RKO (cell line): ENCODE results near the gene SLC35B2.

ENCODE experiments used
- DNase-seq: peaks from one replicate; pipeline ENCODE4 v3.0.0-alpha.2; 2016; ENCODE audit warnings: low spot score

The SLC35B2 gene

DNA sequence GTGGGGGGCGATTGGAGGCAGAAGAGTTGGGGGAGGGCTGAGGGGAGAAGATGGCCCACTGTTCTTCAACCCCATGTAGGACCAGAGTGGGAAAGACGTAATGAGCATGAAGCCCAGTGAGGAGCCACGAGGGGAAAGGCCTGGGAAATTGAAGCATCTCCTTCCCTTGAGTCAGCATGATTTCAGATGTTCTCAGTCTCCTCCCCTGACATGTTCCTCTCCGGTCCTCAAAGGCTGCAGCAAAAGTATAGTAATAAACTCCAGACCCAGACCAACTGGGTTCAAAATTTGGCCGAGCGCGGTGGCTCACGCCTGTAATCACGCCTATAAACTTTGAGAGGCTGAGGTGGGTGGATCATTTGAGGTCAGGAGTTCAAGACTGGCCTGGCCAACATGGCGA is 9.9 kb upstream of the SLC35B2 start:
- no peak for DNase-seq

- no peak for DNase-seq
These were observed 9.0 kb upstream of the SLC35B2 start for GRCh38 chr6:44266347-44266746.

DNA sequence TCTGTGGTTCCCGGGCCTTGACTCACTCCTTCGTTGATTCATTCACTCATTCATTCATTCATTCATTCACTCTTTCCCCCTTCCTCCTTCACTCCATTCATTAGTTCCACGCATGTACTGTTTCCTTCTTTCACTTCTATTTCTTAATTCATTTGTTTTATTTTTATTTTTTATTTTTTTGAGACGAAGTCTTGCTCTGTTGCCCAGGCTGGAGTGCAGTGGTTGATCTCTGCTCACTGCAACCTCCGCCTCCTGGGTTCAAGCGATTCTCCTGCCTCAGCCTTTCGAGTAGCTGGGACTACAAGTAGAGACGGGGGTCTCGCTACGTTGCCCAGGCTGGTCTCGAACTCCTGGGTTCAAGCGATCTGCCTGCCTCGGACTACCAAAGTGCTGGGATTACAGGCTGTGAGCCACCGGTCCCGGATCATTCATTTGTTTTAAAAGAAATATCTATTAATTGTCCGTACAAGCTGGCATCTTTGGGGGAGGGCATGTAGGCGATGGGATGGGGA is 8.4 kb upstream of the SLC35B2 start:
- no peak for DNase-seq

- peak; percentile 90 for DNase-seq
These were observed 7.8 kb upstream of the SLC35B2 start, which contains the start of gene NFKBIE for GRCh38 chr6:44265007-44265721. Gene NFKBIE (minus strand): TSS chr6:44265551. CDS start chr6:44265346, 205 bp downstream.

- peak; percentile 54 for DNase-seq
These were observed 7.1 kb upstream of the SLC35B2 start for GRCh38 chr6:44264154-44265006.

- DNase-seq = no peak
These were observed 6.2 kb upstream of the SLC35B2 start for GRCh38 chr6:44263354-44264100.

DNA sequence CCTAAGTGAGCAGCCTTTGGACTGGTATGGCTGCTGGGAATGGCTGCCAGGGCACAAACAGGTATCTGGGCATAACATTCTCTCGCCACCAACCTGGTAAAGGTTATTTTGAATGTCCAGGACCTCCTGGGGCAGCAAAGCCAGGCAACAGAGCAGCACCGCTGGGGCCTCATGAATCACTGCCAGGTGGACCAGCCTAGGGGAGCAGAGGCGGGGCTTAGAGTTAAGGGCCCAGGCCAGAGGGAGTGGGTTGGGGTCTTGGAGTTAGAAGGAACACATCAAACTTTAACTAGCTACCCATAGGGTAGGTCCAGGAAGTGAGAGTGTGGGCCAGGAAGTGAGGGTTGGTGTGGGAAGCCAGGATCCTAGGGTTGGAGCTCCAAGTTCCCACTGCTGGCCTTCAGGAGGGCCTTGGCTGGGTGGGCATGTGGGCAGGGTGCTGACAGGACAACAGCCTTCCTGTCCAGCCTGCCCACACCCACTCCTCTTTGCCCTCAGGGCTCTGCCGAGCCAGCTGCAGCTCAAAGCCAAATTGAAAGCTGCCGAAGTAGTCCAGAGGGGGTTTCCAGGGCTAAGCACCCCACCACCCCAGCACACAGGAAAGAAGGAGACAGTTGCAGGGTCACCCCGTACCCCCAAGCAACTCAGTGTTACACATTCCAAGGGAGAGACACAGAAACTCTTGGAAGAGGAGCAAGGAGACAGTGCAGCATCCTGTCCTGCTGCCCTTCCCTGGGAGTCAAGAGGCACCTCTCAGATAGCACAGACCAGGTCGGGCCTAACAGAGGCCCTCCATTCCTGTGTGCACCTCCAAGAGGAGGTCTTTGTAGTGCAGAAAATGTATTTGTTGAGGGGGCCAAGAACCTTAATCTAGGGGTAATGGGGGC is 5.4 kb upstream of the SLC35B2 start:
- DNase-seq = no peak

- DNase-seq = no peak
These were observed 4.3 kb upstream of the SLC35B2 start for GRCh38 chr6:44261581-44261980.

DNA sequence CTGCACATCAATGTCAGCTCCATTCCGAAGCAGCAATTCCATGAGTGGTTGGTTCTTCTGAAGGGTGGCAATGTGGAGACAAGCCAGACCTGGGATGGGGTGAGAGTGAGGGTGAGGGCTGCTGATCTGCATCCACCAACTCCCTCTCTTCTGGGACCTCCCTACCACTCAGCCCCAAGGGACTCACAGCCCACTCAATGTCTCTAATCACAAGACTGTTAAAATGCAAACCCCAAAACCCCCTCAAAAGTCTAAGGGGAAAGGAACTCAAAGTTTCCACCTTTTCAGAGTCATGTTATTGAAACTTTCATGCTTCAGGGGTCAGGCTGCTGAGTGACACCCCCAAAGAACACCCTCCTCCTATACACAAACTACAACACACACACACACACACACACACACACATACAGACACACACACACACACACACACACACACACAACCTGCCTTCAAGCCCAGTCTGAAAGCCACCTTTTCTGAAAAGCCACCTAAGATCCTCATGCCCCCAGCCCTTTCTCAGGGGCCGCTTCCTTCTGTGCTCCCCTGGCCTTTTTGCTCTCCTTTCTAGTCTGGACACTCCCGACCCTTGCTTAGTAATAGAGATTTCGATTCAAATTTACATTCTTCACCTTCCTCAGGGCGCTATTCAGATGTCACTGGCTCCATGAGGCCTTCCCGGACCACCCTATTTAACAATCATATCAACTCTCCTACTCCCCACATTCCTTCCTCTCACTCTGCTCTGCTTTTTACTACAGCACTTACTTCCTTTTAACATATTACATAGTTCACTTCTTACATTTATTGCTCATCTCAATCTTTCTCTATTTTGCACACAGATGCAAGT is 3.3 kb upstream of the SLC35B2 start:
- DNase-seq = no peak

DNA sequence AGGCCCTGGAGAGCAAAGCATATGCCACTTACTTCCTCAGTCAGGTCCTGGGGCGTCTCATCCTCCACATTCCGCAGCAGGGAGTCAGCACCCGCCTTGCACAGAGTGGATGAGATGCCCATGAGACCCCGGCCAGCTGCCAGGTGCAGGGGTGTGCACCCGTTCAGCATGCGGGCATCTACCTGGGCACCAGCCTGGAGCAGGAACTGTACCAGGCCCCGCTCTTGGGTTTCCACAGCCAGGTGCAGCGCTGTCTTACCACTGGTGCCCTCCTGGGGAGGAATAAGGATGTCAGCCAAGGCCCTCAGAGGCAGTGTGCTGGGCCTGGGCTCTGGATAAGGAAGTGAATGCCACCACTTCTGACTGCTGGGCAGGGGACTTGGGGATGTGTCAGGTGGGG is 2.7 kb upstream of the SLC35B2 start:
- DNase-seq = no peak

- DNase-seq = no peak
These were observed 1.6 kb upstream of the SLC35B2 start for GRCh38 chr6:44258921-44259320.

DNA sequence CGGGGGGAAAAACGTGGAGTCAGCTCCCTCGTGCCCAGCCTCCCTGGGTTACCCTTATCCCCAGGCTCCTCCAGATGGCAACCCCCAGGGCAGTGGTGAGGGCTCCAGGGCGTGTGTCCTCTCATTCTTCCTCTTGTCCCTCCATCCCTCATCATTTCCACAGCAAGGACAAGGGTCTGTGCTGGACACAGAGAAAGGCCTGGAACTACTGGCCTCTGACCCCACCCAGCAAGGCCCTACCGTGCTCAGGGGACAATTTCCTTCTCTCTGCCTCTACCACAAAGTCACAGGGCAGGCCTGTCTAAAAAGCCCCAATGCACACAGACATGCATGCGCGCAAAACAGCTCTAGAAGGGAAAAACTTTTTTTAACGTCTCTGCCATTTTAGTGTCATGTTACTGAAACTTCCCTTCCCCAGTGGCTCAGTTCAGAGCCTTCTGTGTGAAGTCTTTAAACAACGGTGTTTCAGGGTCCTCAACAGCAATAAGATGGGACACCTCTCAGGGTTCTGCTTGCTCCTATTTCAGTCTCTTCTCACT is 1.1 kb upstream of the SLC35B2 start:
- DNase-seq = no peak

DNA sequence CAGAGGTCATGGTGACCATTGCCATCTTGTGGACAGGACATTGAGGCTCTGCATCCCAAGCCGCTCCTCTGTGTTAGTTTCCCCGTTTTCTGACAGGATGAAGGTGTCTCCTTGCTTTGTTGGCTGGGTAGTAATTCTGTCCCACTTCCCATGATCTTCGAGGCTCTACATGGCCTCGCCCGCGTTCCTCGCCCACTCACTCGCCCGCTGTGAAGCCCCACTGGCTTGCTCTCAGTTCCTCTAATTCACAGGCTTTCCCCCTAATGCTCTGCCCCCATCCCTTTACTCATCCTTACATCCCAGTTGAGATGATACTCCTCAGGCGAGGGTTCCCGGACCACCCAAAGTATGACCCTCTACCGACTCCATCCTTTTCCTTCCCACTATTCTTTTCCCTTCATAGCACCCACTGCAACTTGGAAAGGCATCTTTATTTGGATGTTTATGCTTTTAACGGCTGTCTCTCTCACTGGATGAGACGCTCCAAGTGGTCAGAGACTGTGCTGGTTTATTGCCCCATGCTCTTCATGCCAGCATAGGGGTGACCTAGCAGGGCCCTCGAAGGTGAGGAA is 511 bp upstream of the SLC35B2 start:
- DNase-seq = no peak

GRCh38 chr6:44256775-44257024 is 628 bp downstream of the SLC35B2 start:
- no peak for DNase-seq

- no peak for DNase-seq
These were observed 1.2 kb downstream of the SLC35B2 start for GRCh38 chr6:44255871-44256774.

GRCh38 chr6:44255105-44255808 is 2.1 kb downstream of the SLC35B2 start:
- no peak for DNase-seq

GRCh38 chr6:44254191-44255104 is 2.9 kb downstream of the SLC35B2 start:
- no peak for DNase-seq
